Panc1 (cell line): Measurements from ENCODE around the gene FSD1L. TPM values are rescaled to one million over a fixed set of nuclear protein-coding genes. Genes with fewer than 3 reads are reported as not detected.

Experiments
- ATAC-seq: fragments of 200-7000 bp; cut with Tn5 transposase; 2 replicates; pipeline ENCODE4 v1.9.1; 2020; ENCODE audit warnings: mild to moderate bottlenecking, moderate library complexity
- BruUV-seq: library from RNA; stranded (reverse); fragments of 400-500 nt; replicated peaks from 2 replicates; lab custom pipeline; 2021; lab: Mats Ljungman, UMichigan
- CTCF ChIA-PET: fragments of 300-600 bp; sonication (Branson Sonifier 250); formaldehyde crosslinking; loops from one replicate; lab custom pipeline; 2022; ENCODE audit warnings: antibody characterized with exemption; lab: Charles Lee
- POLR2A ChIA-PET: fragments of 300-600 bp; sonication (Branson Sonifier 250); formaldehyde crosslinking; loops from one replicate; lab custom pipeline; 2022; ENCODE audit warnings: antibody characterized with exemption; lab: Charles Lee
- DNase-seq: peaks from one replicate; pipeline ENCODE4 v3.0.0-alpha.2; 2010; ENCODE audit warnings: low read depth, low spot score
- H3K27ac ChIP-seq: 2 replicates; pipeline ENCODE4 v1.5.1; 2011; ENCODE audit warnings: mild to moderate bottlenecking, low read length, inconsistent platforms
- H3K27me3 ChIP-seq: fragments of 200-500 bp; sonication (Bioruptor generic); 2 replicates; pipeline ENCODE4 v1.6.0; 2014; ENCODE audit warnings: low read length, inconsistent platforms; ENCODE audit not compliant: control insufficient read depth, insufficient read depth
- H3K36me3 ChIP-seq: fragments of 200-500 bp; sonication (Bioruptor generic); 2 replicates; pipeline ENCODE4 v1.5.1; 2014; ENCODE audit warnings: inconsistent platforms, mild to moderate bottlenecking, low read length, moderate library complexity; ENCODE audit not compliant: control insufficient read depth, insufficient read depth
- H3K4me1 ChIP-seq: 2 replicates; pipeline ENCODE4 v1.5.1; 2011; ENCODE audit warnings: inconsistent platforms, mild to moderate bottlenecking, low read length, moderate library complexity; ENCODE audit not compliant: control insufficient read depth, insufficient read depth
- H3K4me3 ChIP-seq, 2 experiments: 2 replicates each; pipeline ENCODE4 v1.5.1; 2011 to 2012; ENCODE audit warnings: low read depth in 2 of 2, low read length in 2 of 2, mild to moderate bottlenecking in 2 of 2, inconsistent platforms in 1 of 2, moderate library complexity in 1 of 2
- H3K9me3 ChIP-seq: fragments of 200-500 bp; sonication (Bioruptor generic); 2 replicates; pipeline ENCODE4 v1.5.1; 2014; ENCODE audit warnings: low read depth, mild to moderate bottlenecking, inconsistent platforms, low read length, moderate library complexity; ENCODE audit not compliant: control insufficient read depth, insufficient read depth
- POLR2AphosphoS5 ChIP-seq: IDR thresholded peaks from 2 replicates; pipeline ENCODE4 v1.6.1; 2012; ENCODE audit warnings: mild to moderate bottlenecking, low read depth, low read length, moderate library complexity
- SIN3A ChIP-seq: IDR thresholded peaks from 2 replicates; pipeline ENCODE4 v1.6.1; 2012; ENCODE audit warnings: low read depth, mild to moderate bottlenecking, low read length, moderate library complexity, borderline replicate concordance; ENCODE audit not compliant: insufficient read depth
- TCF7L2 ChIP-seq: IDR thresholded peaks from 2 replicates; pipeline ENCODE4 v1.6.1; 2011; ENCODE audit warnings: mild to moderate bottlenecking, low read depth, low read length, inconsistent platforms
- in situ Hi-C: cut with HindIII; loops from 2 replicates; pipeline ENCODE4 v1.10.0; 2016; ENCODE audit warnings: low sequenced_read_pairs, low pct_unique_long_range_greater_than_20kb
- intact Hi-C: fragments of 100-400 bp; cut with micrococcal nuclease; formaldehyde crosslinking; loops from one replicate; pipeline ENCODE4 v1.10.0; 2022; ENCODE audit not compliant: unreplicated experiment
- total RNA-seq: library from RNA; stranded (reverse); gene quantifications from one replicate; pipeline ENCODE4 v1.2.1, GENCODE V29; 2021; ENCODE audit not compliant: unreplicated experiment
- TF ChIP-seq, protein P1 (sequence below): fragments of 450-650 bp; IDR thresholded peaks from 2 replicates; pipeline ENCODE4 v1.5.1; 2017; ENCODE audit warnings: mild to moderate bottlenecking
- TF ChIP-seq, protein P2 (sequence below), 2 experiments: IDR thresholded peaks; 2 replicates each; pipeline ENCODE4 v1.6.1; 2011 to 2012; ENCODE audit warnings: low read depth in 2 of 2, control low read depth in 1 of 2, low read length in 1 of 2, mild to moderate bottlenecking in 1 of 2, moderate library complexity in 1 of 2; ENCODE audit not compliant: insufficient read depth in 1 of 2

The FSD1L gene
- total RNA-seq, 1 experiment from 2014 or later = 5.1 TPM

DNA sequence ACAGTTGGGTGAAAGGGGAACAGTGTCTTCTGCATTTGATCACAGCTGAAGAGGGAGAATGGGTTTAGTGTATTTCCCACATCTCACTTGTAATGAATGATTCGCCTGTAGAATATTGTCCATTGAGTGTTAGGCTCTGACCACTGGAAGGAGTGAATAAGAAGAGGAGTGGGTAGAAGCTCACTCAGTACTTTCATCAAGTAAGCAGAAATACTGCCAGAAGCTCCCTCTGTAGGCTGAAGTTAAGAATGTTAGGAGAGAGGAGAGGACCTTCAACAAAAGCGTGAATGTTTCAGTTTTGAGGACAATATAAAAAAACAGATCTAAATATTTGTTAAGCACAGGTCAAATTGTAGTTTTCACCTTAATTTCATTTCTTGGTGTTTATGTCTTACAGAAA lies 27.5 kb downstream of the FSD1L start:
- Histone ChIP-seq H3K4me3 (no peak overlapping the region), H3K27ac (no peak overlapping the region), H3K27me3 (no peaks in the 10 kb centered on the region), H3K9me3 (no peaks in the 10 kb centered on the region), H3K4me1 (no peaks in the 10 kb centered on the region), H3K36me3 (no peaks in the 10 kb centered on the region; the same call in 1 of the 2 replicates)
- CTCF ChIA-PET = no interaction called here
- TF ChIP-seq, protein P1, sequence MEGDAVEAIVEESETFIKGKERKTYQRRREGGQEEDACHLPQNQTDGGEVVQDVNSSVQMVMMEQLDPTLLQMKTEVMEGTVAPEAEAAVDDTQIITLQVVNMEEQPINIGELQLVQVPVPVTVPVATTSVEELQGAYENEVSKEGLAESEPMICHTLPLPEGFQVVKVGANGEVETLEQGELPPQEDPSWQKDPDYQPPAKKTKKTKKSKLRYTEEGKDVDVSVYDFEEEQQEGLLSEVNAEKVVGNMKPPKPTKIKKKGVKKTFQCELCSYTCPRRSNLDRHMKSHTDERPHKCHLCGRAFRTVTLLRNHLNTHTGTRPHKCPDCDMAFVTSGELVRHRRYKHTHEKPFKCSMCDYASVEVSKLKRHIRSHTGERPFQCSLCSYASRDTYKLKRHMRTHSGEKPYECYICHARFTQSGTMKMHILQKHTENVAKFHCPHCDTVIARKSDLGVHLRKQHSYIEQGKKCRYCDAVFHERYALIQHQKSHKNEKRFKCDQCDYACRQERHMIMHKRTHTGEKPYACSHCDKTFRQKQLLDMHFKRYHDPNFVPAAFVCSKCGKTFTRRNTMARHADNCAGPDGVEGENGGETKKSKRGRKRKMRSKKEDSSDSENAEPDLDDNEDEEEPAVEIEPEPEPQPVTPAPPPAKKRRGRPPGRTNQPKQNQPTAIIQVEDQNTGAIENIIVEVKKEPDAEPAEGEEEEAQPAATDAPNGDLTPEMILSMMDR = peak; percentile 30; the same call in 1 of the 2 replicates
- TF ChIP-seq POLR2AphosphoS5 (no peak), TCF7L2 (no peak)
- DNase-seq (no peak), ATAC-seq (no peak)
- intact Hi-C loops = no loop called here
- POLR2A ChIA-PET = no interaction called here
- BruUV-seq = no TSS peak
- in situ Hi-C loops = no loop called here

DNA sequence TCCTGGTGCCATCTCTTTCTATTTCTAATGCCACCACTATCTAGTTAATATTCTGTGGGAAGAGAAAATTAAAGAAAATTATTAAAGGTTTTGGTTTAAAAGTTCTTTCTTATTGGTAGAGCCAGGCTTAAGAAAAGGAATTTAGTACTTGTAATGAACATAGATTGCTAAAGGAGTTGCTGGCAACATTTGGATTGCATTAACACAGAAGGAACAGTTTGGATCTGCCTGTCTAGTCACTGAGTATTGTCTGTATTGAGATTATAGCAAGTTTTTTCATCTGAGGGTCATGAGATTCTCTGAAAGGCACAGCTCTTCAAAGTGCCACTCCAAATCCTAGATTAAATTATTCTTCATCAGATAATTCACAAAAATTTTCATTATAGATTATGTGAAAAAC lies 32.0 kb downstream of the FSD1L start:
- intact Hi-C loops = no loop called here
- POLR2A ChIA-PET = no interaction called here
- no peaks in the 10 kb centered on the region; the same call in 1 of the 2 replicates for H3K36me3 ChIP-seq
- no peaks in the 10 kb centered on the region for H3K9me3 ChIP-seq
- in situ Hi-C loops = no loop called here
- no peaks in the 10 kb centered on the region for H3K4me1 ChIP-seq
- TF ChIP-seq TCF7L2 (no peak), SIN3A (no peak)
- TF ChIP-seq, protein P2, sequence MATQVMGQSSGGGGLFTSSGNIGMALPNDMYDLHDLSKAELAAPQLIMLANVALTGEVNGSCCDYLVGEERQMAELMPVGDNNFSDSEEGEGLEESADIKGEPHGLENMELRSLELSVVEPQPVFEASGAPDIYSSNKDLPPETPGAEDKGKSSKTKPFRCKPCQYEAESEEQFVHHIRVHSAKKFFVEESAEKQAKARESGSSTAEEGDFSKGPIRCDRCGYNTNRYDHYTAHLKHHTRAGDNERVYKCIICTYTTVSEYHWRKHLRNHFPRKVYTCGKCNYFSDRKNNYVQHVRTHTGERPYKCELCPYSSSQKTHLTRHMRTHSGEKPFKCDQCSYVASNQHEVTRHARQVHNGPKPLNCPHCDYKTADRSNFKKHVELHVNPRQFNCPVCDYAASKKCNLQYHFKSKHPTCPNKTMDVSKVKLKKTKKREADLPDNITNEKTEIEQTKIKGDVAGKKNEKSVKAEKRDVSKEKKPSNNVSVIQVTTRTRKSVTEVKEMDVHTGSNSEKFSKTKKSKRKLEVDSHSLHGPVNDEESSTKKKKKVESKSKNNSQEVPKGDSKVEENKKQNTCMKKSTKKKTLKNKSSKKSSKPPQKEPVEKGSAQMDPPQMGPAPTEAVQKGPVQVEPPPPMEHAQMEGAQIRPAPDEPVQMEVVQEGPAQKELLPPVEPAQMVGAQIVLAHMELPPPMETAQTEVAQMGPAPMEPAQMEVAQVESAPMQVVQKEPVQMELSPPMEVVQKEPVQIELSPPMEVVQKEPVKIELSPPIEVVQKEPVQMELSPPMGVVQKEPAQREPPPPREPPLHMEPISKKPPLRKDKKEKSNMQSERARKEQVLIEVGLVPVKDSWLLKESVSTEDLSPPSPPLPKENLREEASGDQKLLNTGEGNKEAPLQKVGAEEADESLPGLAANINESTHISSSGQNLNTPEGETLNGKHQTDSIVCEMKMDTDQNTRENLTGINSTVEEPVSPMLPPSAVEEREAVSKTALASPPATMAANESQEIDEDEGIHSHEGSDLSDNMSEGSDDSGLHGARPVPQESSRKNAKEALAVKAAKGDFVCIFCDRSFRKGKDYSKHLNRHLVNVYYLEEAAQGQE (IDR thresholded peaks at IDR 0.05; ENCODE audit: insufficient read depth in 1 of 2, low read depth in 2 of 2, low read length in 1 of 2) = no peak
- H3K4me3 ChIP-seq = no peak overlapping the region
- no peak for DNase-seq
- ATAC-seq = no peak
- H3K27ac ChIP-seq = no peak overlapping the region
- CTCF ChIA-PET = interaction anchor here (0.7 kb wide), 1 partner anchor 77 kb away, joined by 7 read pairs; no protein-coding TSS in a partner anchor
- BruUV-seq = no TSS peak
- H3K27me3 ChIP-seq = no peaks in the 10 kb centered on the region

DNA sequence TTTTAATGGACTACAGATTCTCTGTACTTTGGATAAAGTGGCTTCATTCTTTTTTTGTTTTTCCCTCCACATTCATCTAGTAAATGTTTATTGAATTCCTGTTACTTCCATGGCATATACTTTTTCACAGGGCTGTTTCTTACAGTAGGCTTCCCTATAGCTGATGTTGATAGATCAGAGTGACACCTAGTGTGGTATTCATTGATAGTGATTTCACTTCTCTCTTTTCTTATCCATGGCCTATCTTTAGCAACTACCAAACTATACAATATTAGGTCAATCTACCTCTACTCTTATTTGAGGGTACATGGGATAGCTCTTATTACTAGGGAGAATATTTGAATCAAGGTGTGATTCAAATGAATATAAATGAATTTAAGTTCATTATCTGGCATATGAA lies 35.8 kb downstream of the FSD1L start:
- TF ChIP-seq TCF7L2 = no peak
- TF ChIP-seq, protein P1 = no peak
- no peak for TF ChIP-seq SIN3A
- TF ChIP-seq, protein P2 (IDR thresholded peaks at IDR 0.05; ENCODE audit: insufficient read depth in 1 of 2, low read depth in 2 of 2, low read length in 1 of 2) = no peak
- no peak for TF ChIP-seq POLR2AphosphoS5
- DNase-seq (no peak), ATAC-seq (no peak)
- no peak overlapping the region for H3K4me3 ChIP-seq
- POLR2A ChIA-PET = no interaction called here
- H3K9me3 ChIP-seq = no peaks in the 10 kb centered on the region
- no peaks in the 10 kb centered on the region; the same call in 1 of the 2 replicates for H3K36me3 ChIP-seq
- intact Hi-C loops (no loop called here), in situ Hi-C loops (no loop called here)
- no peak overlapping the region for H3K27ac ChIP-seq
- BruUV-seq = no TSS peak
- H3K4me1 ChIP-seq = no peaks in the 10 kb centered on the region
- CTCF ChIA-PET = no interaction called here
- no peaks in the 10 kb centered on the region for H3K27me3 ChIP-seq
